PFSK-1 (cell line): Measurements from ENCODE around the gene LDAH.

Source experiments
- POLR2AphosphoS5 ChIP-seq: IDR thresholded peaks from 2 replicates; pipeline ENCODE4 v1.6.1; 2012; ENCODE audit warnings: low read depth, mild to moderate bottlenecking, control low read depth, low read length, moderate library complexity
- SIN3A ChIP-seq: IDR thresholded peaks from 2 replicates; pipeline ENCODE4 v1.6.1; 2012; ENCODE audit warnings: mild to moderate bottlenecking, low read length, moderate library complexity, borderline replicate concordance; ENCODE audit not compliant: insufficient read depth
- TF ChIP-seq, protein P1 (sequence below), 2 experiments: IDR thresholded peaks; 2 replicates each; pipeline versions ENCODE4 v1.6.1 to v1.8.0; 2011 to 2012; ENCODE audit warnings: low read depth in 2 of 2, low read length in 2 of 2, control low read depth in 1 of 2, inconsistent platforms in 1 of 2, mild to moderate bottlenecking in 1 of 2, moderate library complexity in 1 of 2; ENCODE audit not compliant: insufficient read depth in 1 of 2

DNA sequence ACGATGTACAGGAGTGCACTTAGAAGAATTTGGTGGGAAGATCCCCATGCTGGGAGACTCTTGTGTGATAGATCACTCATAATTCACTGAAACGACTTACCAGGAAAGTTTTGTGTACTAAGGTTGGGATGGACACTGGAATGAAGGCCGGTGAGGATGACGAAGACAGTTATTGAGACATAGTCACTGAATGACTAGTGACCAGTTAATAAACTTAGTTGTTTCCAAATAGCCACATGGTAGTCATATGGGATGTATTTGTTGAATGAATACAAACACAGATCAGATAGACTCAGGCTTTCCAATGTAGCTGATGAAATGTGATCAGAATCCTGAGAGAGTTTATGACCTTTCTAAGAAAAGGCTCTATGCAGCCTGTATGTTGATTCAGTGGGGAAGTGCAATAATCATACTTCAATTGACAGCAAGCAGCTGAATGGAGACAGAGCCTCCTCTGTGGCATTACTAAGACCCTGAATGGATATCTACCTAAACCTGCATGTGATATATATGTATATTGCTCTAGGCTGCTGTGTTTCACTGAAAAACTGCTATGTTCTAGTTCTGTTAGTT, 135.6 kb downstream of the LDAH start:
- TF ChIP-seq SIN3A (no peak), POLR2AphosphoS5 (no peak)
- TF ChIP-seq, protein P1, sequence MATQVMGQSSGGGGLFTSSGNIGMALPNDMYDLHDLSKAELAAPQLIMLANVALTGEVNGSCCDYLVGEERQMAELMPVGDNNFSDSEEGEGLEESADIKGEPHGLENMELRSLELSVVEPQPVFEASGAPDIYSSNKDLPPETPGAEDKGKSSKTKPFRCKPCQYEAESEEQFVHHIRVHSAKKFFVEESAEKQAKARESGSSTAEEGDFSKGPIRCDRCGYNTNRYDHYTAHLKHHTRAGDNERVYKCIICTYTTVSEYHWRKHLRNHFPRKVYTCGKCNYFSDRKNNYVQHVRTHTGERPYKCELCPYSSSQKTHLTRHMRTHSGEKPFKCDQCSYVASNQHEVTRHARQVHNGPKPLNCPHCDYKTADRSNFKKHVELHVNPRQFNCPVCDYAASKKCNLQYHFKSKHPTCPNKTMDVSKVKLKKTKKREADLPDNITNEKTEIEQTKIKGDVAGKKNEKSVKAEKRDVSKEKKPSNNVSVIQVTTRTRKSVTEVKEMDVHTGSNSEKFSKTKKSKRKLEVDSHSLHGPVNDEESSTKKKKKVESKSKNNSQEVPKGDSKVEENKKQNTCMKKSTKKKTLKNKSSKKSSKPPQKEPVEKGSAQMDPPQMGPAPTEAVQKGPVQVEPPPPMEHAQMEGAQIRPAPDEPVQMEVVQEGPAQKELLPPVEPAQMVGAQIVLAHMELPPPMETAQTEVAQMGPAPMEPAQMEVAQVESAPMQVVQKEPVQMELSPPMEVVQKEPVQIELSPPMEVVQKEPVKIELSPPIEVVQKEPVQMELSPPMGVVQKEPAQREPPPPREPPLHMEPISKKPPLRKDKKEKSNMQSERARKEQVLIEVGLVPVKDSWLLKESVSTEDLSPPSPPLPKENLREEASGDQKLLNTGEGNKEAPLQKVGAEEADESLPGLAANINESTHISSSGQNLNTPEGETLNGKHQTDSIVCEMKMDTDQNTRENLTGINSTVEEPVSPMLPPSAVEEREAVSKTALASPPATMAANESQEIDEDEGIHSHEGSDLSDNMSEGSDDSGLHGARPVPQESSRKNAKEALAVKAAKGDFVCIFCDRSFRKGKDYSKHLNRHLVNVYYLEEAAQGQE (IDR thresholded peaks at IDR 0.05; ENCODE audit: insufficient read depth in 1 of 2, low read depth in 2 of 2, low read length in 2 of 2) = no peak
